Stomach (tissue), 9 donors: ENCODE data around the gene FBXL15. TPM values are rescaled to one million over a fixed set of nuclear protein-coding genes. Genes with fewer than 3 reads are reported as not detected.
"Not testable (repeated sequence)": the region's sequence is repeated elsewhere in the genome, so short reads cannot be mapped to it uniquely, and the experiment has no call there.

Source experiments
- DNase-seq, 2 donors: peaks; one replicate each; pipeline versions ENCODE4 v3.0.0 to v3.0.0-alpha.2; 2013 to 2019
- H3K27ac ChIP-seq, 5 donors: fragments of 200-600 bp in 4 of 5; sonication (generic) in 4 of 5; one replicate each; pipeline ENCODE4 v1.5.1; 2013 to 2019; ENCODE audit warnings: mild to moderate bottlenecking in 1 of 5, moderate library complexity in 1 of 5
- H3K27me3 ChIP-seq, 3 donors: fragments of 200-600 bp; sonication (generic); one replicate each; pipeline ENCODE4 v1.5.1; 2017 to 2019; ENCODE audit warnings: mixed run types in 1 of 3
- H3K36me3 ChIP-seq, 4 donors: fragments of 200-600 bp; sonication (generic); 1 replicate in 3 of 4; 2 replicates in 1 of 4; pipeline ENCODE4 v1.5.1; 2016 to 2019
- H3K4me1 ChIP-seq, 4 donors: fragments of 200-600 bp; sonication (generic); one replicate each; pipeline ENCODE4 v1.5.1; 2016 to 2019
- H3K4me3 ChIP-seq, 4 donors: fragments of 200-600 bp; sonication (generic) in 3 of 4; one replicate each; pipeline ENCODE4 v1.5.1; 2016 to 2019; ENCODE audit warnings: mild to moderate bottlenecking in 1 of 4
- H3K9me3 ChIP-seq, 4 donors: fragments of 200-600 bp; sonication (generic); one replicate each; pipeline ENCODE4 v1.5.1; 2016 to 2019
- EP300 ChIP-seq: sonication (generic); formaldehyde crosslinking; IDR thresholded peaks from one replicate; pipeline ENCODE4 v1.6.1; 2017; ENCODE audit warnings: antibody characterized with exemption
- POLR2A ChIP-seq, 4 donors: fragments of 450-650 bp; IDR thresholded peaks; one replicate each; pipeline ENCODE4 v1.6.1; 2016; ENCODE audit warnings: antibody characterized with exemption in 4 of 4, control low read depth in 2 of 4, mild to moderate bottlenecking in 1 of 4, moderate library complexity in 1 of 4
- POLR2AphosphoS5 ChIP-seq, 3 donors: sonication (generic); formaldehyde crosslinking; IDR thresholded peaks; one replicate each; pipeline ENCODE4 v1.6.1; 2016; ENCODE audit warnings: antibody characterized with exemption in 3 of 3
- WGBS, 5 donors: extraction: QIAGEN DNeasy Blood & Tissue Kit in 3 of 5; methylation state at CpG; one replicate each; pipeline versions ENCODE4 v1.1.5 to v1.1.7; 2013 to 2018; 5-methylcytosine and 5-hydroxymethylcytosine counted together
- intact Hi-C: fragments of 100-400 bp; cut with DNase I; formaldehyde crosslinking; loops from one replicate; pipeline ENCODE4 v1.15.1; 2023; ENCODE audit warnings: low total_unique reads
- polyA plus RNA-seq, 3 donors: library from polyadenylated mRNA; stranded (reverse); fragments of 200-250 nt; gene quantifications; one replicate each; pipeline ENCODE4 v1.2.3, GENCODE V29; 2013
- total RNA-seq, 5 donors: library from RNA; depleted of rRNA; stranded (reverse); fragments of >200 nt; gene quantifications; one replicate each; pipeline versions ENCODE4 v1.1.0 to v1.2.3, GENCODE V29; 2014 to 2016
- TF ChIP-seq, protein P1 (sequence below), 7 experiments: fragments of 450-650 bp in 4 of 7; fragments of 200-600 bp in 3 of 7; sonication (generic) in 3 of 7; IDR thresholded peaks; one replicate each; pipeline ENCODE4 v1.5.1; 2016 to 2019; ENCODE audit warnings: antibody characterized with exemption in 7 of 7, control low read depth in 2 of 7, mild to moderate bottlenecking in 1 of 7
- donor health status: healthy with polysubstance abuse.
- donor health status: Bipolar disorder and iron deficiency.
- donor health status: healthy.

FBXL15 gene
- total and polyA plus RNA-seq, 8 donors, result 3.5 to 315 (median 19.8) TPM

DNA sequence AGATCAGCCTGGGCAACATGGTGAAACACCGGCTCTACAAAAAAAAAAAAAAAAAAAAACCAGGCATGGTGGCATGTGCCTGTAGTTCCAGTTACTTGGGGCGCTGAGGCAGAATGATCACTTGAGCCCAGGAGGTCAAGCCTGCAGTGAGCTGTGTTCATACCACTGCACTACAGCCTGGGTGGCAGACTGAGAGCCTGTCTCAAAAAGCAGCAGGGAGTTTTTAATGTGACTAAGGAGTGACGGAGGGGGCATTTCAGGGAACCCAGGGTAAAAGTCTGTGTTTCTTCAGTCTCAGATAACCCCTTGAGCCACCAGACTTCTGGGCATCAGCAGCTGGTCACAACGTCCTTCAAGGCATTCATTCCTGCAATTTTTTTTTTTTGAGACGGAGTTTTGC, 32.9 kb downstream of the FBXL15 start:
- 73 to 87% (median 81%) methylated on average over 5 of the region's 5 CpGs for WGBS, 5 donors
- peaks cover 0 to 57% (median 29%) of the 10 kb centered on the region in 4 donors for H3K4me1 ChIP-seq
- intact Hi-C loops, result no loop called here
- H3K27ac ChIP-seq, result peak overlapping the region in 4 of 5 donors; percentile 41 to 94 (median 62)
- no peaks in the 10 kb centered on the region for H3K27me3 ChIP-seq
- no peak for DNase-seq
- TF ChIP-seq EP300 (no peak), POLR2A (IDR thresholded peaks at IDR 0.05) (no peak), POLR2AphosphoS5 (IDR thresholded peaks at IDR 0.05) (no peak)
- TF ChIP-seq, protein P1, sequence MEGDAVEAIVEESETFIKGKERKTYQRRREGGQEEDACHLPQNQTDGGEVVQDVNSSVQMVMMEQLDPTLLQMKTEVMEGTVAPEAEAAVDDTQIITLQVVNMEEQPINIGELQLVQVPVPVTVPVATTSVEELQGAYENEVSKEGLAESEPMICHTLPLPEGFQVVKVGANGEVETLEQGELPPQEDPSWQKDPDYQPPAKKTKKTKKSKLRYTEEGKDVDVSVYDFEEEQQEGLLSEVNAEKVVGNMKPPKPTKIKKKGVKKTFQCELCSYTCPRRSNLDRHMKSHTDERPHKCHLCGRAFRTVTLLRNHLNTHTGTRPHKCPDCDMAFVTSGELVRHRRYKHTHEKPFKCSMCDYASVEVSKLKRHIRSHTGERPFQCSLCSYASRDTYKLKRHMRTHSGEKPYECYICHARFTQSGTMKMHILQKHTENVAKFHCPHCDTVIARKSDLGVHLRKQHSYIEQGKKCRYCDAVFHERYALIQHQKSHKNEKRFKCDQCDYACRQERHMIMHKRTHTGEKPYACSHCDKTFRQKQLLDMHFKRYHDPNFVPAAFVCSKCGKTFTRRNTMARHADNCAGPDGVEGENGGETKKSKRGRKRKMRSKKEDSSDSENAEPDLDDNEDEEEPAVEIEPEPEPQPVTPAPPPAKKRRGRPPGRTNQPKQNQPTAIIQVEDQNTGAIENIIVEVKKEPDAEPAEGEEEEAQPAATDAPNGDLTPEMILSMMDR (IDR thresholded peaks at IDR 0.05), result no peak
- peaks cover 0 to 12% (median 5%) of the 10 kb centered on the region in 4 donors for H3K36me3 ChIP-seq
- no peak overlapping the region for H3K4me3 ChIP-seq
- H3K9me3 ChIP-seq, result no peaks in the 10 kb centered on the region

DNA sequence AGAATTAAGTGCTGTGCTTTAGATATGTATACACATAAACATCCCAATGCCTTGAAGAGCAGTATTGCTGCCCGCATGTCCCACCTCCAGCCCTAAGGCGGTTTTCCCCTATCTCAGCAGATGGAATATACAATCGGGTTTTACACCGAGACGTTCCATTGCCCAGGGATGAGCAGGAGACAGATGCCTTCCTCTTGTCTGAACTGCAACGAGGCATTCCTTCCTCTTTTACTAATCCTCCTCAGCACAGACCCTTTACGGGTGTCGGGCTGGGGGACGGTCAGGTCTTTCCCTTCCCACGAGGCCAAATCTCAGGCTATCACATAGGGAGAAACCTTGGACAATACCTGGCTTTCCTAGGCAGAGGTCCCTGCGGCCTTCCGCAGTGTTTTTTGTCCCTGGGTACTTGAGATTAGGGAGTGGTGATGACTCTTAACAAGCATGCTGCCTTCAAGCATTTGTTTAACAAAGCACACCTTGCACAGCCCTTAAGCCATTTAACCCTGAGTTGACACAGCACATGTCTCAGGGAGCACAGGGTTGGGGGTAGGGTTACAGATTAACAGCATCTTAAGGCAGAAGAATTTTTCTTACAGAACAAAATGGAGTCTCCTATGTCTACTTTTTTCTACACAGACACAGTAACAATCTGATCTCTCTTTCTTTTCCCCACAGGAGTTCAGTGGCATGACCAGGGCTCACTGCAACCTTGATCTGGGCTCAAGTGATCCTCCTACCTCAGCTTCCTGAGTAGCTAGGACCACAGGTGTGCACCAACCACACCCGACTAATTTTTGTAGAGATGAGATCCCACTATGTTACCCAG, 34.2 kb downstream of the FBXL15 start:
- H3K27ac ChIP-seq, H3K27me3 ChIP-seq, DNase-seq, intact Hi-C loops, H3K9me3 ChIP-seq, H3K4me3 ChIP-seq: not testable (repeated sequence)
- Histone ChIP-seq H3K36me3 (peaks cover 0 to 12% (median 5%) of the 10 kb centered on the region in 4 donors), H3K4me1 (peaks cover 0 to 48% (median 22%) of the 10 kb centered on the region in 4 donors)
- WGBS, 5 donors, result 67 to 79% (median 71%) methylated on average over 9 to 13 of the region's 13 CpGs

DNA sequence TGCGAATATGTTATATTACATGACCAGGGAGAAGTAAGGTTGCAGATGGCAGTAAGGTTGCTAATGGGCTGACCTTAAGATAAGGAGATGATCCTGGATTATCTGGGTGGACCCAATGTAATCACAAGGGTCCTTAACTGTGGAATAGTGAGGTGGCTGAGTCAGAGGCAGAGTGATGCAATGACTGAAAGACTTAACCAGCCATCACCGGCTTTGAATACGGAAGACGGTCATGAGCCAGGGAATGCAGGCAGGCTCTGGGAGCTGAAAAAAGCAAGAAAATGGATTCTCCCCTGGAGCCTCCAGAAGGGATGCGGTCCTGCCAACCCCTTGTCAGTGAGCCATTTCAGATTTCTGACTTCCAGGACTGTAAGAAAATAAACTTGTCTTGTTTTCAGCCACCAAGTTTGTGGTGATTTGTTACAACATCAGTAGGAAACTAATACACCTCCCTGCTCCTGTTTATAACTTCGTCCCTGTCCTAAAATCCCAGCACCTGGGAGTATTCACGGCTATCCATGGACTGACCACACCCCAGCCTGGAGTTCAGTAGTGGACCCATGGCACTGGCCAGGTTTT, 35.3 kb downstream of the FBXL15 start:
- TF ChIP-seq, protein P1 (IDR thresholded peaks at IDR 0.05), result no peak
- TF ChIP-seq POLR2AphosphoS5 (IDR thresholded peaks at IDR 0.05), result peak in 1 of 3 donors; percentile 25
- peak overlapping the region in 1 of 5 donors; percentile 4 for H3K27ac ChIP-seq
- H3K4me1 ChIP-seq, result peaks cover 4 to 47% (median 21%) of the 10 kb centered on the region in 4 donors
- intact Hi-C loops, result no loop called here
- H3K4me3 ChIP-seq, result no peak overlapping the region
- peak in 1 of 2 donors; percentile 52 for DNase-seq
- H3K9me3 ChIP-seq, result no peaks in the 10 kb centered on the region
- H3K27me3 ChIP-seq, result no peaks in the 10 kb centered on the region
- peaks cover 0 to 12% (median 5%) of the 10 kb centered on the region in 4 donors for H3K36me3 ChIP-seq
- WGBS, 5 donors, result 73 to 86% (median 78%) methylated on average over 7 of the region's 7 CpGs

DNA sequence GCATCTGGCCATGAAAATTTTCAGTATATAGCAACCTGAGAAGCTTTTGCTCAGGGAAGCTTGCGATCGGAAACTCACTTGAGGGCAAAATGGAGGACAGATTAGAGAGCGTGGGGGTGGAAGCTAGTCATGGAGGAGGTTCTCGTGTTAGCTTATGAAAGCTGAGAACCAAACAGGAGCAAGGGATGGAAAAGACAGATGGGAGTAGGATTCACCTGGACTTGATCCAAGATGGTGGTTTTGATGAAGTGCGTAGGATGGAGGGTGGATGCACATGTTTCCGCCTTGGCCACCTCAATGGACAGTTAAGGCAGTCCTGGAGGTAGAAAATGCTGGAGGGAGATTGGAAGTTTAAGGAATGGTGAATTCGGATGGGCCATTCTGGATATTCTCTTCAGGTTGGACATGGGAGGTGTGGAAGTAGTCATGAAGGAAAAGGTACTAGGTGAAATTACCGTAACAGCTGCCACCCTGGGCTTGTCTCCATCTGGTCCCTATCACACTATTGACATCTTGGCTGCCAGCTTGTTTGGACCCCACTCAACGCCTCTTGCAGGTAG, 37.0 kb downstream of the FBXL15 start:
- no peaks in the 10 kb centered on the region for H3K9me3 ChIP-seq
- 78 to 88% (median 82%) methylated on average over 9 of the region's 9 CpGs for WGBS, 5 donors

DNA sequence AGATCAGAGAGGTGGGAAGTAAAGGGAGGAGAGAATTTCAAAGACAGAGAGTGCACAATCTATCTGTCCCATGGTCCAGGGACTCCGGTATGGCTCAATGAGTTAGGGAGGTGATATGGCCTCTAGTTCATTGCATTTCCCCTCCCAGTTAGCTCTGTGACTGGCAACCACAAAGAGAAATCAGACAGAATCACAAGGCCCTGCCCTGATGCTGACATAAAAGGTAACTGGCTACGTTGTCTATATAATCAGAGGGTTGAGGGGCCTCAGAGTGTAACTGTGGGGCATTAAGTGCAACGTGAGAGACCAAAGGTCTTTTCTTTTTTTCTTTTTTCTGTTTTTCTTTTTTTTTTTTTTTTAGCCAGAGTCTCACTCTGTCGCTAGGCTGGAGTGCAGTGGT, 38.0 kb downstream of the FBXL15 start:
- intact Hi-C loops, result no loop called here
- peaks cover 0 to 12% (median 5%) of the 10 kb centered on the region in 4 donors for H3K36me3 ChIP-seq
- no peak for DNase-seq
- no peaks in the 10 kb centered on the region for H3K27me3 ChIP-seq
- 53 to 84% (median 64%) methylated on average over 4 of the region's 4 CpGs for WGBS, 5 donors
- H3K4me1 ChIP-seq, result peaks cover 10 to 47% (median 25%) of the 10 kb centered on the region in 4 donors
- TF ChIP-seq, protein P1 (IDR thresholded peaks at IDR 0.05), result no peak
- TF ChIP-seq POLR2A (IDR thresholded peaks at IDR 0.05) (no peak), EP300 (no peak), POLR2AphosphoS5 (IDR thresholded peaks at IDR 0.05) (no peak)
- no peaks in the 10 kb centered on the region for H3K9me3 ChIP-seq
- H3K27ac ChIP-seq, result no peak overlapping the region
- no peak overlapping the region for H3K4me3 ChIP-seq

More for the DNA sequence above, 37.0 kb downstream of the FBXL15 start:
- no peak overlapping the region for H3K4me3 ChIP-seq
- TF ChIP-seq POLR2A (IDR thresholded peaks at IDR 0.05), result no peak
- no peak for TF ChIP-seq POLR2AphosphoS5 (IDR thresholded peaks at IDR 0.05)
- H3K36me3 ChIP-seq, result peaks cover 0 to 12% (median 5%) of the 10 kb centered on the region in 4 donors
- H3K27ac ChIP-seq, result no peak overlapping the region
- peaks cover 7 to 45% (median 22%) of the 10 kb centered on the region in 4 donors for H3K4me1 ChIP-seq
- DNase-seq, result no peak
- intact Hi-C loops, result no loop called here
- no peaks in the 10 kb centered on the region for H3K27me3 ChIP-seq
